AG04450 (cell line): Measurements from ENCODE around the gene U2AF1. TPM values are rescaled to one million over a fixed set of nuclear protein-coding genes. Genes with fewer than 3 reads are reported as not detected.
"Not testable (repeated sequence)": the region's sequence is repeated elsewhere in the genome, so short reads cannot be mapped to it uniquely, and the experiment has no call there.

Source experiments
- CTCF ChIA-PET: fragments of 300-600, 350-600 bp; formaldehyde crosslinking; extraction: SDS; loops from one replicate; lab custom pipeline; 2022; ENCODE audit warnings: antibody characterized with exemption, inconsistent platforms; lab: Charles Lee
- POLR2A ChIA-PET: fragments of 350-600 bp; formaldehyde crosslinking; extraction: SDS; loops from one replicate; lab custom pipeline; 2021; ENCODE audit warnings: antibody characterized with exemption, inconsistent platforms; lab: Yijun Ruan, JAX
- DNase-seq: peaks from one replicate; pipeline ENCODE4 v3.0.0-alpha.2; 2011; ENCODE audit warnings: low read depth, low spot score
- H3K27ac ChIP-seq: one replicate; pipeline ENCODE4 v1.5.1; 2012; ENCODE audit warnings: low read depth, low read length, control low read depth
- H3K27me3 ChIP-seq: one replicate; pipeline ENCODE4 v1.6.0; 2012; ENCODE audit warnings: low read length; ENCODE audit not compliant: control insufficient read depth, insufficient read depth
- H3K4me3 ChIP-seq: 2 replicates; pipeline ENCODE4 v1.5.1; 2011; ENCODE audit warnings: mild to moderate bottlenecking, low read depth, low read length, control low read depth
- H3K9me3 ChIP-seq: 2 replicates; pipeline ENCODE4 v1.5.1; 2012; ENCODE audit warnings: low read length; ENCODE audit not compliant: control insufficient read depth, insufficient read depth
- polyA minus RNA-seq: library from RNA; depleted of rRNA, polyadenylated mRNA; stranded (reverse); fragments of >200 nt; gene quantifications from 2 replicates; pipeline ENCODE4 v1.2.3, GENCODE V29; 2011; rRNA and poly(A)+ RNA removed
- polyA plus RNA-seq: library from polyadenylated mRNA; depleted of rRNA; stranded (reverse); fragments of >200 nt; gene quantifications from 2 replicates; pipeline ENCODE4 v1.2.3, GENCODE V29; 2011; rRNA removed

U2AF1 gene, protein sequence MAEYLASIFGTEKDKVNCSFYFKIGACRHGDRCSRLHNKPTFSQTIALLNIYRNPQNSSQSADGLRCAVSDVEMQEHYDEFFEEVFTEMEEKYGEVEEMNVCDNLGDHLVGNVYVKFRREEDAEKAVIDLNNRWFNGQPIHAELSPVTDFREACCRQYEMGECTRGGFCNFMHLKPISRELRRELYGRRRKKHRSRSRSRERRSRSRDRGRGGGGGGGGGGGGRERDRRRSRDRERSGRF
- polyA plus RNA-seq: 3.8 and 56.9 TPM in 2 replicates
- polyA minus RNA-seq: 5.0 and 9.6 TPM in 2 replicates

DNA sequence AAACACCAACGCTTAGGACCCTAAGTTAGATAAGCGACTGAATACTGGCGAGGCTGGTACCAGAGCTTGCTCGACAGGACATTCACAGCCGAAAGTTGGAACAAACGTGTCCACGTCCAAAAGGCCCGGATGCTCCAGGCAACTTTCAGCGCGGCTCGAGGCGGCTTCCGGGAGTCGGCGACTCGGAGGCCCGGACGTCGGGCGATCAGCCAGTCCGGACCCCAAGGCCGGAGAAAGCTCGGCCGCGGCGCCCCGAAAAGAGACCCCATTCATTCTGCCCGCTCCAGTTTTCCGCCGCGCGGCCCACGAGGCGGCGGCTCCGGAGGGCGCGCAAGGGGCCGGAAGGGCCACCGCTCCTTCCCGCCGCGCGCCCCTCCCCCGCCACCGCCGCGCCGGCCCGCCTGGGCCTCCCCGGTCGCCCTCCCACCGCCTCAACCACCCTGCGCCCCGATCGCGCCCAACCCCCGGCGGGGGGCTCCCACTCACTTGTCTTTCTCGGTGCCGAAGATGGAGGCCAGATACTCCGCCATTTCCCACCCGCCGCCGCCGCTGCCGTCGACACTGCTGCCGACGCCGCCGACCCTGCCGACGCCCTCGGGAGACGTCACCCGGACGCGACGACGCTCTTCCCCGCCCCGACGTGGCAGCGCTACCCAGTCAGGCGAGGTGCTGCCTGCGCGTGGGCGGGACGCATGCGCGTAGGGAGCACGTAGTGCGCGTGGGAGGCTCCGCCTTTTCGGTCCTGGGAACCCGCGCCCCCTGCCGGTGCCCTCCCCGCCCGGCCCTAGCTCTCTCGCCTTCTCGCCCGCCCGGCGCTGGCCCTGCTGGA lies at the start of gene U2AF1:
Gene U2AF1, minus strand, starts transcription at position 606 of the 829 bp plus-strand sequence. Its CDS starts 76 bp downstream, at position 530.
- POLR2A ChIA-PET, CTCF ChIA-PET: not testable (repeated sequence)

DNA sequence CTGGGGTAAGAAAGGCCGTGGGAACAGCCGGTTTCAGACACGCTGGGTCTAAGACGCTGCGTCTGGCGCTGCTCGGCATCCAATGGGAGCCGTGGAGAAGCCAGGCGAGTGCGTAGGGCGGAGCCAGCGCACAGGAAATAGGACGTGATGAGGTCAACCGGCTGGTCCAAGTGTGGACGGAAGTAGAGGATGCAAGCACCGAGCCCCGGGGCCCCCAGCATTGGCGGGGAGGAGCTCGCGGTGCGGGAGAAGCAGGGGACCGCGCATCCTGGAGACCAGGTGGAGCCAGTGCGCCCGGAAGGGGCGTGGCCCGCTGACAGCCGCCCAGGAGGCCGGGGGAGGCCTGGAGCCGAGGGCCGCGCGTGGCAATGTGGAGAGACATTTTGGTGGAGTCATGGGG lies 46.2 kb upstream of the U2AF1 start:
- DNase-seq, CTCF ChIA-PET, H3K27ac ChIP-seq, H3K9me3 ChIP-seq, H3K27me3 ChIP-seq, H3K4me3 ChIP-seq, POLR2A ChIA-PET: not testable (repeated sequence)

More for the DNA sequence above, at the start of gene U2AF1:
- not testable (repeated sequence) for H3K4me3 ChIP-seq, H3K9me3 ChIP-seq, H3K27ac ChIP-seq, H3K27me3 ChIP-seq, DNase-seq

DNA sequence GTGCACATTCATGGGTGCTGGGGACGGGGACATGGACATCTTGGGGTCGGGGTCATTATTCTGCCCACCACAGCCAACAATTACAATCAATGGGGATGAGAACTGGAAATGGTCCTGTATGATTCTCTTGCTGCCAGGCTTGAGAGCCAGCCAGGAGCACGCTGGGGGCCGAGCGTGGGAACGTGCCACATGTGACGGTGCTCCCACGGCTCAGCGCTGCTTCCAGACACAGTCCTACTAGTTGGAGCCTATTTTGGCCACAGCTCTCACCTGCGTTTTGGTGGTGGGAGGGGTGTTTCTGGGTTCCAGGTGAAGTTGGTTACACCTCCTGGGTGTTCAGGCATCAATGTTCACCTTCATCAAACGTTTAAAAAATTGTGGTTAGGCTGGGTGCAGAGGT lies 42.0 kb upstream of the U2AF1 start:
- H3K27me3 ChIP-seq, H3K9me3 ChIP-seq, DNase-seq, POLR2A ChIA-PET, CTCF ChIA-PET, H3K4me3 ChIP-seq, H3K27ac ChIP-seq: not testable (repeated sequence)

DNA sequence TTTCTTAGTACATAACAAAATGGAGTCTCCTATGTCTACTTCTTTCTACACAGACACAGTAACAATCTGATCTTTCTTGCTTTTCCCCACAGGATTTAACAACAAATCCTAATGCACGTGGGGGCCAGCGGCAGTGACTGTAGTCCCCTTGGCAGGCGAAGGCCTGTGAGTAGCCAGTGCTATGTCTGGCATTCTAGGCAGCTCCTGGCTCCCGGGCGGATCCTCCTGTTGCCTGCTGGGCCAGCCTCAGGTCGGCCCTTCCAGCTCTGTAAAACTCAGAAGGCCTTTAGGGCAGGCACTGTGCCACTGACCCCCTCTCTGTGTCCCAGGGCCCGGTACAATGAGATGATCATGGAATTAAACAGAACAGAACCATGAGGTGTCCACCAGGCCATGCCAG lies 40.6 kb upstream of the U2AF1 start:
- H3K27me3 ChIP-seq, DNase-seq, POLR2A ChIA-PET, H3K27ac ChIP-seq, H3K4me3 ChIP-seq, H3K9me3 ChIP-seq, CTCF ChIA-PET: not testable (repeated sequence)

DNA sequence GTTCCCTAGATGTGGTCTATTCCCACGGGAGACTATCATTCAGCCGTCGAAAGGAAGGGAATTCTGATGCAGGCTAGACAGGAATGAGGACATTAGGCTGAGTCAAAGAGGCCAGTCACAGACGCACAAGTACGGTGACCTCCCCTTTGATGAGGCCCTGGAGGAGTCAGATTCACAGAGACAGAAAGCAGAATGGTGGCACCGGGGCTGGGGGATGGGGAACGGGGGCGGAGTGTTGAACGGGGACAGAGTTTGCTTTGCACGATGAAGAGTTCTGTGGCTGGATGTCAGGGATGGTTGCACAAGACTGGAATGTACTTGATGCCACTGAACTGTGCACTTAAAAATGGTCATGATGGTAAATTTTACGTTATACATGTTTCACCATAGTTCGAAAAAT lies 39.3 kb upstream of the U2AF1 start:
- CTCF ChIA-PET, H3K4me3 ChIP-seq, POLR2A ChIA-PET, H3K27me3 ChIP-seq, DNase-seq, H3K27ac ChIP-seq, H3K9me3 ChIP-seq: not testable (repeated sequence)

DNA sequence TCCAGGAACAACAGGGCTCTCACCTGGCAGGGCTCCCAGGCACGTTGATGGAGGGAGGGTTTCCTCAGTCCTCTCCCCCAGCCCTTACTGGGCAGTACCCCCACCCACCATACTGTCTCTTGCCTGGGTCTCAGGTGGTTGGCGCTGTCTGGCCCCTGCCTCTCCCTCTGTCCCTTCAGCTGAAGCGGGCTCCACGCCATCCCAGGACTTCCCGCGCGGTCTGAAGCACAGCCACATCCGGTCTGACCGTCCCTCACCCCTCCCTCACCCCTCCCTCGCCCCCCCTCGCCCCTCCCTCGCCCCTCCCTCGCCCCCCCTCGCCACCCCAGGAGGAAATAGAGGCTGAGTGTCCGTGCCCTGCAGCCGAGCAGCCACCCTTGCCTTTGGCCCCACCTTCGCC lies 34.0 kb upstream of the U2AF1 start:
- H3K9me3 ChIP-seq, POLR2A ChIA-PET, H3K4me3 ChIP-seq, CTCF ChIA-PET, H3K27ac ChIP-seq, DNase-seq, H3K27me3 ChIP-seq: not testable (repeated sequence)

DNA sequence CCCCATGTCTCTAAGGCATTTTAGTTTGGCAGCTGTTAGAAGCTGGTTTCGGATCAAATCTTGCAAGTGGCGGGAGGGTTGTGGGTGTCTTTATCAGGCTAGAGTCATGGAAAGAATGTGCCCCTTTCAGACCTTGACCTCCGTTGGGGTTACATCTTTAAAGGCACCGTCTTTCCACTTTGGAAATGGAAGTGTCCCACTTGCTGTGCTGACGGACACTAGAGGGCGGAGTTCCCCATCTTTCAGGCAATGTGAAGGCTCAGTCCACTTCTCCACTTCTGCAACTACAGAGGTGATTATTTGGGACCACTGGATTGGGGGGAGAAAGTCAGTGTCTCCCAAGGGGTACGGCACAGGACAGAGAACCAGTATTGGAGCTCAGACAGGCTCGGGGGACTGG lies 31.6 kb upstream of the U2AF1 start:
- CTCF ChIA-PET, H3K27ac ChIP-seq, H3K27me3 ChIP-seq, POLR2A ChIA-PET, H3K4me3 ChIP-seq, DNase-seq, H3K9me3 ChIP-seq: not testable (repeated sequence)

DNA sequence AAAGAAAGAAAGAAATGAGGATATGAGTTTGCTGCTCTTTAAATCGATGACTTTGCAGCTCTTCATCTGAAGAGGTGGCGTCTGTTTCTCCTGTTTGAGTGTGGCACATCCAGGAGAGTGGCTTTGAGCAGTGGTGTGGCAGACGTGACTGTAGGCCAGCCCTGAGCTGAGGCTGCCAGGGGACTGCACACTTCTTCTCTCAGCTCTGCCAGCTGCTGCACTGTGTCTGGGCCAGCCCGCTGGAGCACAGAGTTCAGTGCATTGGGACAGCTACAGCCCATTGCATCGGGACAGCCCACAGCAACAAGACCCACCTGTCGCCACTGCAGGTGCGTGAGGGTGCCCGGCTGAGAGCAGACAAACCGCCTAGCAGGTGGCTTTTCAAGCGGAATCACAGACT lies 27.1 kb upstream of the U2AF1 start:
- DNase-seq, POLR2A ChIA-PET, CTCF ChIA-PET: not testable (repeated sequence)

DNA sequence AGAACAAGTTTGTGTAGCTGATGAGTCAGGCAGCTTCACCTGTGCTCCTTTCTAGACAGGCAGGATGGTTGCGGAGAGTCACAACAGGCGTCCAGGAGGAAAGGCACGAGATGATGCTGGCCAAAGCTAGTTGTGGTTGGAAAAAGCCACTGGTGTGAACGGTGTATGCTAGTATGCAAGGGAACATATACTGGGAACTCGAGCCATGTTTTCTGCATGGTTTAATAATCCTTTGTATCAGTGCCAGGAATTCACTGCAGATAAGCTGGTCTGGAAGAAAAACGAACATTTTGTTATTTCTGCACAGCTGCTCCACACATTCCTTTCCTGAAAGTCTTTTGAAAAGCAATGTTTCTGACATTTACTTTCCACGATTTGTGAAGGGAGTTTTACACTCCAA lies 22.7 kb upstream of the U2AF1 start:
- H3K9me3 ChIP-seq, DNase-seq, H3K27me3 ChIP-seq, POLR2A ChIA-PET, CTCF ChIA-PET, H3K4me3 ChIP-seq, H3K27ac ChIP-seq: not testable (repeated sequence)

More for the DNA sequence above, 27.1 kb upstream of the U2AF1 start:
- H3K27ac ChIP-seq, H3K27me3 ChIP-seq, H3K9me3 ChIP-seq, H3K4me3 ChIP-seq: not testable (repeated sequence)

DNA sequence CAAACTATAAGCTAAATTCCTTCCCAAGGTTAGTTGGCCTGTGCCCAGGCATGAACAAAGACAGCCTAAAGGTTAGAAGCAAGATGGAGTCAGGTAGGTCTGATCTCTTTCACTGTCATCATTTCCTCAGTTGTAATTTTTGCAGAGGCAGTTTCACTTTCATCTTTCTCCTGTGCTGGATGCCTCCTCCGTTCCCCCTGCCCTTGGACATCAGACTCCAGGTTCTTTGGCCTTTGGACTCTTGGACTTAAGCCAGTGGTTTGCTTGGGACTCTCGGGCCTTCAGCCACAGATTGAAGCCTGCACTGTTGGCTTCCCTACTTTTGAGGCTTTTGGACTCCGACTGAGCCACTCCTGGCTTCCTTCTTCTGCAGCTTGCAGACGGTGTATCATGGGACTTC lies 8.6 kb upstream of the U2AF1 start:
- H3K9me3 ChIP-seq, H3K27ac ChIP-seq, DNase-seq, CTCF ChIA-PET, H3K27me3 ChIP-seq, H3K4me3 ChIP-seq, POLR2A ChIA-PET: not testable (repeated sequence)

DNA sequence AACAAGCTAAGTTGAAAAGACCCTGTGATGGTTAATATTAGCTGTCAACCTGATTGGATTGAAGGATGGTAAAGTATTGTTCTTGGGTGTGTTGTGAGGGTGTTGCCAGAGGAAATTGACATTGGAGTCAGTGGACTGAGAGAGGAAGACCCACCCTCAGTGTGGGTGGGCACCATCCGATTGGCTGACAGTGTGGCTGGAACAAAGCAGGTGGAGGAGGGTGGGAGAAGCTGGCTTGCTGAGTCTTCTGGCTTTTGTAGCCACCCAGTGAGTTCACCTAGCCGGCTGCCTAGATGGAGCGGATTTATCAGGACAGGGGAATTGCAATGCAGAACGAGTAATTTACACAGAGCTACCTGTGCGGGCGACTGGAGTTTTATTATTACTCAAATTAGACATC lies 7.1 kb upstream of the U2AF1 start:
- CTCF ChIA-PET, POLR2A ChIA-PET, H3K4me3 ChIP-seq, DNase-seq, H3K27ac ChIP-seq, H3K27me3 ChIP-seq, H3K9me3 ChIP-seq: not testable (repeated sequence)

DNA sequence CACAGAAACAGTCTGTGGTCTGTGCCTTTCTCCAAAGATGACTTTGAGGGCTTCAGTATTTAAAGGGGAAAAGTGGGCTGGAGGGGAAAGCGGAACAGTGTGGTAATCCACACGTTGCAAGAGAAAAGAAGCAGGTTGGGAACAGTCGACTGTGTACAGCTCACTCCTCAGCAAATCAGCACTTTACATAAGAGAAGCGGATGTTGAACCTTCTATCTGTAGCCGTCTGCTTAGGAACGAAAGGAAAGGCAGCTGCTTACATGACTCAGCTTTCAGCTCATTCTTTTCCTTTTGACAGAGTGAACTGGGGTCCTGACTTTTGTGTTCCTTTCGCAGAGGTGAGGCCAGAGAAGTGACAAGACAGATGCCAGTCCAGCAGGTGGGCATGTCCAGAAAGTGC lies 1.6 kb upstream of the U2AF1 start:
- CTCF ChIA-PET, H3K4me3 ChIP-seq, H3K27ac ChIP-seq, H3K27me3 ChIP-seq, H3K9me3 ChIP-seq, POLR2A ChIA-PET, DNase-seq: not testable (repeated sequence)
